HEK293T (cell line): ENCODE data around the gene GALNT14.

ENCODE experiments used
- CTCF ChIA-PET: fragments of 350-600 bp; formaldehyde crosslinking; extraction: SDS; loops from one replicate; lab custom pipeline; 2021; ENCODE audit warnings: antibody characterized with exemption, inconsistent platforms; lab: Yijun Ruan, JAX
- POLR2A ChIA-PET: fragments of 350-600 bp; formaldehyde crosslinking; extraction: SDS; loops from one replicate; lab custom pipeline; 2020; ENCODE audit warnings: antibody characterized with exemption, inconsistent platforms; lab: Yijun Ruan, JAX
- DNase-seq: peaks from one replicate; pipeline ENCODE4 v3.0.0; 2012; ENCODE audit warnings: mixed read lengths; ENCODE audit errors: extremely low spot score
- ARNT ChIP-seq: fragments of 450-650 bp; IDR thresholded peaks from 2 replicates; pipeline ENCODE4 v1.6.1; 2017; ENCODE audit warnings: mild to moderate bottlenecking
- BHLHE40 ChIP-seq: fragments of 450-650 bp; IDR thresholded peaks from 2 replicates; pipeline ENCODE4 v1.6.1; 2016; ENCODE audit warnings: mild to moderate bottlenecking, moderate library complexity, borderline replicate concordance
- CTBP1 ChIP-seq: fragments of 450-650 bp; IDR thresholded peaks from 2 replicates; pipeline ENCODE4 v1.6.1; 2016; ENCODE audit warnings: borderline replicate concordance
- ELF4 ChIP-seq: fragments of 450-650 bp; IDR thresholded peaks from 2 replicates; pipeline ENCODE4 v1.6.1; 2017; ENCODE audit warnings: antibody characterized with exemption
- FOXA1 ChIP-seq: fragments of 450-650 bp; IDR thresholded peaks from 2 replicates; pipeline ENCODE4 v1.6.1; 2016; ENCODE audit warnings: mild to moderate bottlenecking
- FOXK2 ChIP-seq: fragments of 450-650 bp; IDR thresholded peaks from 2 replicates; pipeline ENCODE4 v1.6.1; 2016; ENCODE audit warnings: mild to moderate bottlenecking
- FOXM1 ChIP-seq: fragments of 450-650 bp; IDR thresholded peaks from 2 replicates; pipeline ENCODE4 v1.6.1; 2017; ENCODE audit warnings: mild to moderate bottlenecking, borderline replicate concordance
- HDGF ChIP-seq: fragments of 450-650 bp; IDR thresholded peaks from 2 replicates; pipeline ENCODE4 v1.6.1; 2017; ENCODE audit warnings: antibody characterized with exemption, borderline replicate concordance
- L3MBTL2 ChIP-seq: fragments of 450-650 bp; conservative IDR thresholded peaks from 2 replicates; pipeline ENCODE4 v1.6.1; 2016; ENCODE audit warnings: mild to moderate bottlenecking
- LEF1 ChIP-seq: fragments of 450-650 bp; IDR thresholded peaks from 2 replicates; pipeline ENCODE4 v1.6.1; 2017; ENCODE audit warnings: mild to moderate bottlenecking, borderline replicate concordance
- NFRKB ChIP-seq: fragments of 450-650 bp; IDR thresholded peaks from 2 replicates; pipeline ENCODE4 v1.6.1; 2016; ENCODE audit warnings: mild to moderate bottlenecking, moderate library complexity
- PKNOX1 ChIP-seq: fragments of 450-650 bp; IDR thresholded peaks from 2 replicates; pipeline ENCODE4 v1.6.1; 2016
- SP1 ChIP-seq: fragments of 450-650 bp; IDR thresholded peaks from 2 replicates; pipeline ENCODE4 v1.6.1; 2017
- SUZ12 ChIP-seq: fragments of 450-650 bp; IDR thresholded peaks from 2 replicates; pipeline ENCODE4 v1.6.1; 2016; ENCODE audit warnings: mild to moderate bottlenecking
- TARDBP ChIP-seq: fragments of 450-650 bp; IDR thresholded peaks from 2 replicates; pipeline ENCODE4 v1.6.1; 2016
- ZNF384 ChIP-seq: fragments of 450-650 bp; IDR thresholded peaks from 2 replicates; pipeline ENCODE4 v1.6.1; 2016

Gene GALNT14

GRCh38 chr2:30930716-30931115, 207.5 kb downstream of the GALNT14 start:
- TF ChIP-seq FOXM1: no peak
- TF ChIP-seq FOXA1: no peak
- TF ChIP-seq SUZ12: no peak
- no peak for TF ChIP-seq BHLHE40
- POLR2A ChIA-PET: no interaction called here
- CTCF ChIA-PET: no interaction called here
- no peak for DNase-seq

- POLR2A ChIA-PET: no interaction called here
- CTCF ChIA-PET: no interaction called here
- TF ChIP-seq SUZ12: no peak
- no peak for TF ChIP-seq FOXK2
- TF ChIP-seq PKNOX1: no peak
- TF ChIP-seq ARNT: no peak
- TF ChIP-seq FOXM1: no peak
- no peak for TF ChIP-seq FOXA1
- no peak for DNase-seq
Observed at GRCh38 chr2:30927465-30928075, 210.7 kb downstream of the GALNT14 start.

GRCh38 chr2:30926606-30927005, 211.6 kb downstream of the GALNT14 start:
- DNase-seq: no peak
- no peak for TF ChIP-seq PKNOX1
- POLR2A ChIA-PET: no interaction called here
- CTCF ChIA-PET: no interaction called here

GRCh38 chr2:30923623-30924022, 214.6 kb downstream of the GALNT14 start:
- CTCF ChIA-PET: no interaction called here
- no peak for TF ChIP-seq TARDBP
- TF ChIP-seq L3MBTL2: no peak
- POLR2A ChIA-PET: no interaction called here
- DNase-seq: no peak

- no peak for TF ChIP-seq L3MBTL2
- TF ChIP-seq SP1: no peak
- TF ChIP-seq FOXM1: no peak
- TF ChIP-seq ARNT: no peak
- TF ChIP-seq BHLHE40: no peak
- TF ChIP-seq ELF4: no peak
- no peak for TF ChIP-seq HDGF
- TF ChIP-seq FOXA1: no peak
- POLR2A ChIA-PET: no interaction called here
- DNase-seq: no peak
- CTCF ChIA-PET: no interaction called here
Observed at GRCh38 chr2:30920511-30920910, 217.7 kb downstream of the GALNT14 start.

- peak; percentile 34 for DNase-seq
Observed at GRCh38 chr2:30915486-30915885, 222.8 kb downstream of the GALNT14 start.

GRCh38 chr2:30914456-30914855, 223.8 kb downstream of the GALNT14 start:
- ChIA-PET CTCF (no interaction called here), POLR2A (no interaction called here)
- DNase-seq: no peak
- TF ChIP-seq PKNOX1 (no peak), L3MBTL2 (no peak), ZNF384 (no peak), FOXK2 (no peak), ARNT (no peak), SP1 (no peak), ELF4 (no peak), SUZ12 (no peak), TARDBP (no peak), LEF1 (no peak), FOXM1 (no peak), NFRKB (no peak), HDGF (no peak), CTBP1 (no peak), BHLHE40 (no peak), FOXA1 (no peak)

More at GRCh38 chr2:30915486-30915885, 222.8 kb downstream of the GALNT14 start:
- POLR2A ChIA-PET: no interaction called here
- TF ChIP-seq HDGF (no peak), FOXA1 (no peak), FOXM1 (no peak), ZNF384 (no peak), FOXK2 (no peak), ARNT (no peak)
- CTCF ChIA-PET: no interaction called here
